Activated naive CD8-positive, alpha-beta T cell (primary cell): ENCODE data around the gene OTUD7B.
"Not testable (repeated sequence)": the region's sequence is repeated elsewhere in the genome, so short reads cannot be mapped to it uniquely, and the experiment has no call there.

Experiments used
- H3K27ac Mint-ChIP-seq: one replicate; pipeline ENCODE4 v1.8.0; 2021; ENCODE audit warnings: mixed read lengths
- H3K27me3 Mint-ChIP-seq: one replicate; pipeline ENCODE4 v1.8.0; 2021; ENCODE audit warnings: mixed read lengths
- H3K36me3 Mint-ChIP-seq: one replicate; pipeline ENCODE4 v1.8.0; 2021; ENCODE audit warnings: mixed read lengths
- H3K4me1 Mint-ChIP-seq: one replicate; pipeline ENCODE4 v1.8.0; 2021; ENCODE audit warnings: low read depth, mixed read lengths
- H3K4me3 Mint-ChIP-seq: one replicate; pipeline ENCODE4 v1.8.0; 2021; ENCODE audit warnings: mild to moderate bottlenecking, mixed read lengths
- H3K9me3 Mint-ChIP-seq: one replicate; pipeline ENCODE4 v1.8.0; 2021; ENCODE audit warnings: low read depth, mixed read lengths

The OTUD7B gene

GRCh38 chr1:149942885-149943284 lies 67.6 kb downstream of the OTUD7B start:
- peaks cover 9% of the 10 kb centered on the region for H3K36me3 Mint-ChIP-seq
- H3K4me1 Mint-ChIP-seq = peaks cover 17% of the 10 kb centered on the region
- H3K4me3 Mint-ChIP-seq = no peak overlapping the region
- no peaks in the 10 kb centered on the region for H3K9me3 Mint-ChIP-seq
- no peaks in the 10 kb centered on the region for H3K27me3 Mint-ChIP-seq
- peak overlapping the region; percentile 54 for H3K27ac Mint-ChIP-seq

GRCh38 chr1:149942207-149942606 lies 68.3 kb downstream of the OTUD7B start:
- Mint-ChIP-seq H3K4me1 (peaks cover 23% of the 10 kb centered on the region), H3K4me3 (no peak overlapping the region), H3K27me3 (no peaks in the 10 kb centered on the region), H3K9me3 (no peaks in the 10 kb centered on the region), H3K27ac (no peak overlapping the region), H3K36me3 (peaks cover 6% of the 10 kb centered on the region)

GRCh38 chr1:149940427-149940826 lies 70.1 kb downstream of the OTUD7B start:
- Mint-ChIP-seq H3K36me3 (peaks cover 4% of the 10 kb centered on the region), H3K27ac (peak overlapping the region; percentile 19), H3K9me3 (no peaks in the 10 kb centered on the region), H3K4me3 (no peak overlapping the region), H3K27me3 (no peaks in the 10 kb centered on the region), H3K4me1 (peaks cover 26% of the 10 kb centered on the region)

- not testable (repeated sequence) for H3K27me3 Mint-ChIP-seq, H3K9me3 Mint-ChIP-seq, H3K27ac Mint-ChIP-seq, H3K36me3 Mint-ChIP-seq
- peaks cover 26% of the 10 kb centered on the region for H3K4me1 Mint-ChIP-seq
- H3K4me3 Mint-ChIP-seq = peak overlapping the region; percentile 28
Measured at GRCh38 chr1:149938668-149939003, 71.9 kb downstream of the OTUD7B start.

GRCh38 chr1:149937759-149938158 lies 72.8 kb downstream of the OTUD7B start:
- Mint-ChIP-seq H3K36me3 (no peaks in the 10 kb centered on the region), H3K9me3 (no peaks in the 10 kb centered on the region), H3K4me1 (peaks cover 22% of the 10 kb centered on the region), H3K27ac (no peak overlapping the region), H3K4me3 (peak overlapping the region; percentile 41), H3K27me3 (no peaks in the 10 kb centered on the region)

- Mint-ChIP-seq H3K27ac (peak overlapping the region; percentile 61), H3K27me3 (no peaks in the 10 kb centered on the region), H3K36me3 (no peaks in the 10 kb centered on the region), H3K9me3 (no peaks in the 10 kb centered on the region), H3K4me1 (peaks cover 22% of the 10 kb centered on the region), H3K4me3 (peak overlapping the region; percentile 41)
Measured at GRCh38 chr1:149936992-149937705, 73.4 kb downstream of the OTUD7B start.

GRCh38 chr1:149936170-149936991 lies 74.1 kb downstream of the OTUD7B start, which contains the start of gene MTMR11:
Gene MTMR11, minus strand, starts transcription at chr1:149936879. Its CDS starts 232 bp downstream, at chr1:149936647.
- Mint-ChIP-seq H3K27me3 (no peaks in the 10 kb centered on the region), H3K9me3 (no peaks in the 10 kb centered on the region), H3K4me1 (peaks cover 23% of the 10 kb centered on the region), H3K4me3 (peak within 1 kb of the TSS; percentile 41), H3K36me3 (no peaks in the 10 kb centered on the region), H3K27ac (peak within 1 kb of the TSS; percentile 61)

- Mint-ChIP-seq H3K27me3 (no peaks in the 10 kb centered on the region), H3K4me1 (peaks cover 21% of the 10 kb centered on the region), H3K27ac (no peak overlapping the region), H3K9me3 (no peaks in the 10 kb centered on the region), H3K4me3 (no peak overlapping the region), H3K36me3 (no peaks in the 10 kb centered on the region)
Measured at GRCh38 chr1:149934356-149934755, 76.2 kb downstream of the OTUD7B start.

GRCh38 chr1:149933208-149933607 lies 77.3 kb downstream of the OTUD7B start:
- Mint-ChIP-seq H3K4me3 (no peak overlapping the region), H3K36me3 (no peaks in the 10 kb centered on the region), H3K9me3 (no peaks in the 10 kb centered on the region), H3K27ac (no peak overlapping the region), H3K4me1 (peaks cover 21% of the 10 kb centered on the region), H3K27me3 (no peaks in the 10 kb centered on the region)

- H3K9me3 Mint-ChIP-seq = no peaks in the 10 kb centered on the region
- H3K27ac Mint-ChIP-seq = no peak overlapping the region
- H3K4me1 Mint-ChIP-seq = peaks cover 20% of the 10 kb centered on the region
- no peaks in the 10 kb centered on the region for H3K27me3 Mint-ChIP-seq
- no peaks in the 10 kb centered on the region for H3K36me3 Mint-ChIP-seq
- no peak overlapping the region for H3K4me3 Mint-ChIP-seq
Measured at GRCh38 chr1:149932474-149932873, 78.1 kb downstream of the OTUD7B start.

GRCh38 chr1:149931212-149931790 lies 79.2 kb downstream of the OTUD7B start:
- no peak overlapping the region for H3K4me3 Mint-ChIP-seq
- H3K27ac Mint-ChIP-seq = no peak overlapping the region

GRCh38 chr1:149929856-149930255 lies 80.7 kb downstream of the OTUD7B start:
- Mint-ChIP-seq H3K9me3 (no peaks in the 10 kb centered on the region), H3K27ac (peak overlapping the region; percentile 16), H3K4me1 (peaks cover 30% of the 10 kb centered on the region), H3K36me3 (peaks cover 7% of the 10 kb centered on the region), H3K4me3 (no peak overlapping the region), H3K27me3 (no peaks in the 10 kb centered on the region)

More at GRCh38 chr1:149931212-149931790, 79.2 kb downstream of the OTUD7B start:
- H3K4me1 Mint-ChIP-seq = peaks cover 17% of the 10 kb centered on the region
- H3K9me3 Mint-ChIP-seq = no peaks in the 10 kb centered on the region
- H3K36me3 Mint-ChIP-seq = no peaks in the 10 kb centered on the region
- H3K27me3 Mint-ChIP-seq = no peaks in the 10 kb centered on the region

- H3K27ac Mint-ChIP-seq = peak overlapping the region; percentile 95
- peak overlapping the region; percentile 98 for H3K4me3 Mint-ChIP-seq
- H3K4me1 Mint-ChIP-seq = peaks cover 37% of the 10 kb centered on the region
- peaks cover 16% of the 10 kb centered on the region for H3K36me3 Mint-ChIP-seq
- no peaks in the 10 kb centered on the region for H3K27me3 Mint-ChIP-seq
- H3K9me3 Mint-ChIP-seq = no peaks in the 10 kb centered on the region
Measured at GRCh38 chr1:149928401-149928724, 82.2 kb downstream of the OTUD7B start.

- peaks cover 40% of the 10 kb centered on the region for H3K4me1 Mint-ChIP-seq
- peak within 1 kb of the TSS; percentile 98 for H3K4me3 Mint-ChIP-seq
- peak within 1 kb of the TSS; percentile 95 for H3K27ac Mint-ChIP-seq
- peaks cover 18% of the 10 kb centered on the region for H3K36me3 Mint-ChIP-seq
- no peaks in the 10 kb centered on the region for H3K27me3 Mint-ChIP-seq
- H3K9me3 Mint-ChIP-seq = no peaks in the 10 kb centered on the region
Measured at GRCh38 chr1:149927563-149928400, 82.7 kb downstream of the OTUD7B start, which contains the start of gene SF3B4. Gene SF3B4, minus strand, starts transcription at chr1:149927803. Its CDS starts 44 bp downstream, at chr1:149927759.
